ENCODE measurements around the gene KIAA0586.

DNA sequence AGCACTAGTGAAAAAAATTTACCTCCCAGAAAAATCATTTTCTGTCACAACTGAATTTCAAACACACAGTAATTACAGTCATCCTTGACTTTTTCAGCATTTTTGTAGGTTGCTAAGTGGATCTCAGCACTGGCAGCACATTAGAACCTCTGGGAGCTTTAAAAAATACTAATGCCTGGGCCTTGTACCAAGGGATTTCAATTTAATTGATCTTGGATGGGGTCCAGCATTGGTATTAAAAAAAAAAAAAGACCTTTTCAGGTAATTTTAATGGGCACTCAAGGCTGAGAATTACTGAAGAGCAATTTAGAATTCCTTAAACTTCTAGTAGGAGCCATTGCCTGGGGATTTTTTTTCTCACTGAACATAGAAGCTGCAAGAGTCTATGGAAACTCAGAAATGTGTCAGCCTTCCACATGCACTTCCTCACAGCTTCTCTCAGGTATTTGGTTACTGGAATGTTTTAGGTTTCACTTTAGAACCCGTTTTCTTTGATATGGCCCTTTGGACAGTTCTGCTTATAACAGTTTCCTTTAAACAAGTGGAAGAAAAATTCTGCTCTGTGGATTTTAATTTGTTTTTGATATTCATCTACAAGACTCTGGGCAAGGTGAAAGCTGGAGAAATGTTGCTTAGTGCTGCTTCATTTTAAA lies 121.7 kb downstream of the KIAA0586 start:
- TF ChIP-seq ZFX (IDR thresholded peaks at IDR 0.05) (no peak), SRF (IDR thresholded peaks at IDR 0.05; ENCODE audit: low read depth) (no peak)
- TF ChIP-seq, protein P1, sequence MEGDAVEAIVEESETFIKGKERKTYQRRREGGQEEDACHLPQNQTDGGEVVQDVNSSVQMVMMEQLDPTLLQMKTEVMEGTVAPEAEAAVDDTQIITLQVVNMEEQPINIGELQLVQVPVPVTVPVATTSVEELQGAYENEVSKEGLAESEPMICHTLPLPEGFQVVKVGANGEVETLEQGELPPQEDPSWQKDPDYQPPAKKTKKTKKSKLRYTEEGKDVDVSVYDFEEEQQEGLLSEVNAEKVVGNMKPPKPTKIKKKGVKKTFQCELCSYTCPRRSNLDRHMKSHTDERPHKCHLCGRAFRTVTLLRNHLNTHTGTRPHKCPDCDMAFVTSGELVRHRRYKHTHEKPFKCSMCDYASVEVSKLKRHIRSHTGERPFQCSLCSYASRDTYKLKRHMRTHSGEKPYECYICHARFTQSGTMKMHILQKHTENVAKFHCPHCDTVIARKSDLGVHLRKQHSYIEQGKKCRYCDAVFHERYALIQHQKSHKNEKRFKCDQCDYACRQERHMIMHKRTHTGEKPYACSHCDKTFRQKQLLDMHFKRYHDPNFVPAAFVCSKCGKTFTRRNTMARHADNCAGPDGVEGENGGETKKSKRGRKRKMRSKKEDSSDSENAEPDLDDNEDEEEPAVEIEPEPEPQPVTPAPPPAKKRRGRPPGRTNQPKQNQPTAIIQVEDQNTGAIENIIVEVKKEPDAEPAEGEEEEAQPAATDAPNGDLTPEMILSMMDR (IDR thresholded peaks at IDR 0.05 in 2 of 3, conservative IDR thresholded peaks at IDR 0.05 in 1 of 3; ENCODE audit: borderline replicate concordance in 1 of 3, insufficient read depth in 1 of 3, low read depth in 2 of 3, low read length in 2 of 3), result no peak

All from HCT116 (cell line).